ENCODE measurements around the gene SRF. TPM values are rescaled to one million over a fixed set of nuclear protein-coding genes. Genes with fewer than 3 reads are reported as not detected.

Gene SRF
- total RNA-seq, 2 experiments from 2014 or later = 34.5 to 35.4 TPM

- Mint-ChIP-seq H3K27ac (no peak overlapping the region), H3K4me3 (no peak overlapping the region), H3K36me3 (ENCODE audit: low read depth) (peaks cover 44% of the 10 kb centered on the region), H3K4me1 (ENCODE audit: low read depth) (peaks cover 21% of the 10 kb centered on the region), H3K27me3 (no peaks in the 10 kb centered on the region), H3K9me3 (no peaks in the 10 kb centered on the region)
- ChIA-PET POLR2A (interaction anchor here (1.0 to 1.5 kb wide), 2 partner anchors 10 to 25 kb away, joined by 4 to 5 read pairs; no protein-coding TSS in a partner anchor), CTCF (interaction anchor here (1.4 to 1.6 kb wide), 2 partner anchors 9 to 178 kb away, joined by 3 to 6 read pairs; partner anchors contain the start of gene DNPH1)
- ATAC-seq (no peak), DNase-seq (no peak)
- TF ChIP-seq CTCF (IDR thresholded peaks at IDR 0.05) = no peak
- intact Hi-C loops (cut with micrococcal nuclease) = no loop called here
Measured at GRCh38 chr6:43219814-43220213, 48.7 kb downstream of the SRF start.

GRCh38 chr6:43220439-43220951, 49.4 kb downstream of the SRF start:
- TF ChIP-seq CTCF (IDR thresholded peaks at IDR 0.05) = no peak
- H3K27me3 Mint-ChIP-seq = no peaks in the 10 kb centered on the region
- H3K27ac Mint-ChIP-seq = no peak overlapping the region
- POLR2A ChIA-PET = interaction anchor here (0.7 to 1.5 kb wide), 4 partner anchors 9 to 130 kb away, joined by 3 to 5 read pairs (median 4); no protein-coding TSS in a partner anchor
- H3K4me1 Mint-ChIP-seq (ENCODE audit: low read depth) = peaks cover 25% of the 10 kb centered on the region
- no peaks in the 10 kb centered on the region for H3K9me3 Mint-ChIP-seq
- CTCF ChIA-PET = interaction anchor here (1.4 to 1.6 kb wide), 2 partner anchors 8 to 178 kb away, joined by 3 to 6 read pairs; partner anchors contain the start of gene DNPH1
- H3K36me3 Mint-ChIP-seq (ENCODE audit: low read depth) = peaks cover 46% of the 10 kb centered on the region
- ATAC-seq = no peak
- no peak overlapping the region for H3K4me3 Mint-ChIP-seq
- no peak for DNase-seq
- intact Hi-C loops (cut with micrococcal nuclease) = no loop called here

- POLR2A ChIA-PET = interaction anchor here (0.6 to 1.5 kb wide), 5 partner anchors 27 to 336 kb away, joined by 3 to 5 read pairs (median 5); no protein-coding TSS in a partner anchor
- H3K9me3 Mint-ChIP-seq = no peaks in the 10 kb centered on the region
- no peaks in the 10 kb centered on the region for H3K27me3 Mint-ChIP-seq
- peaks cover 33% of the 10 kb centered on the region for H3K4me1 Mint-ChIP-seq (ENCODE audit: low read depth)
- DNase-seq (no peak), ATAC-seq (no peak)
- no peak for TF ChIP-seq CTCF (IDR thresholded peaks at IDR 0.05)
- no peak overlapping the region for H3K4me3 Mint-ChIP-seq
- H3K36me3 Mint-ChIP-seq (ENCODE audit: low read depth) = peaks cover 52% of the 10 kb centered on the region
- peak overlapping the region; percentile 70 for H3K27ac Mint-ChIP-seq
- CTCF ChIA-PET = interaction anchor here (1.4 to 1.6 kb wide), 2 partner anchors 8 to 177 kb away, joined by 3 to 6 read pairs; partner anchors contain the start of gene DNPH1
- intact Hi-C loops (cut with micrococcal nuclease) = no loop called here
Measured at GRCh38 chr6:43221046-43221972, 50.2 kb downstream of the SRF start.

GRCh38 chr6:43222418-43223059, 51.5 kb downstream of the SRF start:
- ATAC-seq (no peak), DNase-seq (no peak)
- Mint-ChIP-seq H3K36me3 (ENCODE audit: low read depth) (peaks cover 52% of the 10 kb centered on the region), H3K9me3 (no peaks in the 10 kb centered on the region), H3K27ac (peak overlapping the region; percentile 89), H3K27me3 (no peaks in the 10 kb centered on the region), H3K4me3 (no peak overlapping the region), H3K4me1 (ENCODE audit: low read depth) (peaks cover 38% of the 10 kb centered on the region)
- CTCF ChIA-PET = no interaction called here
- no peak for TF ChIP-seq CTCF (IDR thresholded peaks at IDR 0.05)
- POLR2A ChIA-PET = interaction anchor here (1.4 kb wide), 1 partner anchor 45 kb away, joined by 5 read pairs; no protein-coding TSS in a partner anchor
- intact Hi-C loops (cut with micrococcal nuclease) = no loop called here

Measured in activated CD8-positive, alpha-beta T cell treated with anti-CD3 and anti-CD28 coated beads for 36 hours (primary cell).